ENCODE results near the gene TMEM53.

DNA sequence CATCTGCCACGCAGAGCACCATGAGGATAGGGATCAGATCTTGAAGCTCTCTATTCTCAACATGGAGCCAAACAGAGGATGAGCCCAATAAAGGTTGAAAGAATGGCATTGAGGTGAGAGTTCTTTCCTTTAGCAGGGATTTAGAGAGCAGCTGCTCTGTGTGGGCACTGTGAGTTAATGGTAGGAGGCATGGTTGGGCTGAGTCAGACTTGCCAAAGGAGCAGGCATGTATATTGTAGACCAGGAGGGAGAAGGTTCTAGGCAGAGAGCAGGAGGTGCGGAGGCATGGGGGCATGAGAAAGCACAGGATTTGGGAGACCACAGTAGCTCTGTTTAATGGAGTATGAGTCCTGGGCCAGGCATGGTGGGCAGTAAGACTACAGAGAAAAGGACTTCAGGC, 32.0 kb downstream of the TMEM53 start:
- TF ChIP-seq POLR2A (IDR thresholded peaks at IDR 0.05) (no peak), CTCF (IDR thresholded peaks at IDR 0.05) (no peak)
